GM12874 (cell line): ENCODE measurements around the gene ADCY2.

ENCODE experiments used
- TF ChIP-seq, protein P1 (sequence below): IDR thresholded peaks from 2 replicates; pipeline ENCODE4 v1.5.1; 2011; ENCODE audit warnings: low read depth, mild to moderate bottlenecking, control low read depth, low read length, moderate library complexity; ENCODE audit not compliant: insufficient read depth

Gene ADCY2

DNA sequence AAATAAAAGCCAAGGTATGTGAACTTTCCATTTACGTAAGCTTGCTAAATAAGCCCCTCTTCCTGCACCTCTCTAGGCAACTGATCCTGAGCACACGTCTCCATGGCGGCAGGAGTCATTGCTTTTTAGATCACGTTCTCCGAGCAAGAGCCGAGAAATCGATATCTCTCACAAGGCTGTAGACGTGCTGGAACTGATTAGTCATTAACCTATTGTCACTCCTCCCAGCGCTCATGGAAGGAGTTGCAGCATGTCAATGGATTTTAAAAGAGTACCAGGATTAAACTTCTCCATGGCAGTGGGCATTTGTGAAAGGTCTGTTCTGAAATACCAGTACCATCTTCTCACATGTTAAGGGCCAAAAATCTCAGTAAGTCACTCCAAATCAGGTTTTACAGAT, 4.7 kb upstream of the ADCY2 start:
- TF ChIP-seq, protein P1, sequence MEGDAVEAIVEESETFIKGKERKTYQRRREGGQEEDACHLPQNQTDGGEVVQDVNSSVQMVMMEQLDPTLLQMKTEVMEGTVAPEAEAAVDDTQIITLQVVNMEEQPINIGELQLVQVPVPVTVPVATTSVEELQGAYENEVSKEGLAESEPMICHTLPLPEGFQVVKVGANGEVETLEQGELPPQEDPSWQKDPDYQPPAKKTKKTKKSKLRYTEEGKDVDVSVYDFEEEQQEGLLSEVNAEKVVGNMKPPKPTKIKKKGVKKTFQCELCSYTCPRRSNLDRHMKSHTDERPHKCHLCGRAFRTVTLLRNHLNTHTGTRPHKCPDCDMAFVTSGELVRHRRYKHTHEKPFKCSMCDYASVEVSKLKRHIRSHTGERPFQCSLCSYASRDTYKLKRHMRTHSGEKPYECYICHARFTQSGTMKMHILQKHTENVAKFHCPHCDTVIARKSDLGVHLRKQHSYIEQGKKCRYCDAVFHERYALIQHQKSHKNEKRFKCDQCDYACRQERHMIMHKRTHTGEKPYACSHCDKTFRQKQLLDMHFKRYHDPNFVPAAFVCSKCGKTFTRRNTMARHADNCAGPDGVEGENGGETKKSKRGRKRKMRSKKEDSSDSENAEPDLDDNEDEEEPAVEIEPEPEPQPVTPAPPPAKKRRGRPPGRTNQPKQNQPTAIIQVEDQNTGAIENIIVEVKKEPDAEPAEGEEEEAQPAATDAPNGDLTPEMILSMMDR, result no peak

DNA sequence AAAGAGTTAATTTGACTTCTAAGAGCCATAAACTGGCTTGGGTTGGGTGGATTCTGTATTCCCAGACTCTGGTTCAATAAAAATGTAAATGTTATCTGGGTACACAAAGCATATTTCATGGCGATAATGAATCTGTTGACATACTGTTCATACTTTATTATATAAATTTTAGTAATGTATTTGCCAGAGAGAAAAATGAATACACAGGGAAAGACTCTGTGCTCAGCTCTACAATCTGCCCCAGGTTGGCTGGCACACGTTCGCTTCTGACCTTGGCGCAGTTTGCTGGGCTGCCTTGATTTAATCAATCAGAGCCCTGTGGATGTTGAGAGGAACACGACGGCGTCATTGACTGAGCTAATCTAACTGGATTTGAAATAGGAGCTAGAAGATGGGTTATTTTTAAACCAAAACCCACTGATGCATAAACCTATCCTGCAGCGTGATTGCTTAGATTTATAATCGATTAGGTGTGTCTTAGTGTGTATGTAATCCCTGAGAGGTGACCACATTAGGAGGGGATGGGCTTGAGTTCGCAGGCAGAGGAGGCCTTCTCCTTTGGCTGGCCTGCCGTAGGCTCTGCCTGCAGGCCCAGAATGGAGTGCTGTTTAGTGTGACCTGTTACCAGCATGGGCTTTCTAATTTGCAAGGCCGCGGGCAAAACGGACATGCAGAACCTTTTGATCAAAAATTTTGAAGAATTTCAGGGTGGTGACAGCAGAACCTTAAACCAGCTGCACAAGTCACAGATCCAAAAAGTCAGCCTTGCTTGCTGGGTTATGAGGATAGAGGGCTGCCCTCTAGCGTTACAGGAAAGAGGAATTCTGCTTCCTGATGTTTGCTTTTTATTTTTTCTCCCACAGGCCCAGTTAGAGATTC, 3.9 kb upstream of the ADCY2 start:
- TF ChIP-seq, protein P1, result 0 out of 2 replicates have a peak, but pooled peaks have one; percentile 24

DNA sequence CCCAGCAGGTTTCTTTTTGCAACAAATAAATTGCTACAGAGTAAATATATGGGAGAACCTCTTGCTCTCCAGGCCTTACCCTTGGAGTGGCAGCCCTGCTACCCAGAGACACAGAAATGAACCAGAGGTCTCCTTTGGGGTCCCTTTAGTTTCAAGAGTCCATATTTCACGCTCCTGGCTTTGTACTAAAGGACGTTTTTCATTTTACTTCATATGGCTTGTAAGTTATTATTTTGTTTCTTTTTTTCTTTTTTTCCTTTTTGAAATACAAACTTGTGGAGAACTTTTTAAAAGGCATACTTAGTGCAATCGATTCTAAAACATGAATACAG, 3.3 kb upstream of the ADCY2 start:
- TF ChIP-seq, protein P1, result no peak

DNA sequence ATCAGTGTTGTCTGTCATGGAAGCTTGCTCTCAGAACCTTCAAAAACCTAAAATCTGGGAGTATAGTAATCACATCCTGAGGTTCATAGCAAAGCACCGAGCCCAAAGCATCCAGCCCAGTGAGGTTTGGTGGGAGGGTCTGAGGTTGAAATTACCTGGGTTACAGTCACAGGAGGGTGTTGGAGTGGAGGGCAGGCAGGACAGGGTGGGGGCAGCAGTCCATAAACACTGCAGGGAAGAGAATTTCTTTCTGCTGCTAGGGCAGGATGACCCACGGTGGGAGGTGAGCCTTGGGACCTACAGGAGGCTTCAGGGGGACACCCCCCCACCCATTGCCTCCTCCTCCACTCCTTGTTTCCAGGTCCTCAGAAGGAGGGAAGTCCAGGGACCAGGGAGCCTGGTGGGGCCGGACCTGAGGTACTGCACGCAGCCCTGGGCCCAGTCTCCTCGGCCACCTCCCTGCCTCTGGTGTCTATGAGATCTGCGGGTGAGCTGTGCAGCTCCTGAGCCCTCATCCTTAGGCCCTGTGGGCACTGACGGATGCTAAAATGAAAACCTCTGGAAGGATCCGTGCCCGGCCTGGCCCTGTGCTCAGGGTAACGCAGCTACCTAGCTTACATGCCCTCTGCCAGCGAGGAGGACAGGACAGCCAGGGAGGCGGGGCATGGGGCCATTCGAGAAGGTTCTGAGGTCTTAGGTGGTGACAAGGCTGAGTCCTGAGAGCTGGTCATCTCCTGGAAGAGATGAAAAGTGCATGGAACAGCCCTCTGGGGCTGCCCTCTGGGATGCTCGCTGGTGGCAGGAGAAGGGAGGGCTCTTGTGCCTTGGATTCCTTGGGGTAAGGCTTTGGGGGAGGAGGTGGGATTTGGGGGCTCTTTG, 1.8 kb upstream of the ADCY2 start:
- TF ChIP-seq, protein P1, result no peak

DNA sequence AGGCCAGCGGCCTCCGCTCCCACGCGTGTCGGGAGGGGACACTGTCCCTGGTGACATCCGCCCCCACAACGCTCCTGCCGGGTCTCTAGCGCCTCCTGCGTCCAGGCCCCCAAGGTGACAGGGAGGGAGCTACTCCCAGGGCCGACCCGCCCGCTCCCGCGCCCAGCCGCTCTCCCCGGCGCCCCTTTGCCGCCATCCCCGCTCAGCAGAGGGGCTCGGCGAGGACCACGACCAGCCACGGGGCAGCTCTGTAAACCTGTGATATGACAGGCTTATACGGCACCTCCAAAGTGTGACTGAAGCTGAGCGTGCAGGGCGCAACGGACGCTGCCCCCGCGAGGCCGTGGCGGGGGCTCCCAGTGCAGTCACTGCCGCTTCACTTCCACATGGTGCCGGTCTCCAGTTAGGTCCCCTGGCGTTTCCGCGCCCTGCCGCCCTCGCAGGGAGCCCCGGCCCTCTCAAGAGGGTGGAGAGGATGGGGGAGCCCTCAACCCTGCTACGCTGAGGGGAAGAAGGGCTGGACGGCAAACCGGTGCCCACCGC, 978 bp upstream of the ADCY2 start:
- TF ChIP-seq, protein P1, result no peak

DNA sequence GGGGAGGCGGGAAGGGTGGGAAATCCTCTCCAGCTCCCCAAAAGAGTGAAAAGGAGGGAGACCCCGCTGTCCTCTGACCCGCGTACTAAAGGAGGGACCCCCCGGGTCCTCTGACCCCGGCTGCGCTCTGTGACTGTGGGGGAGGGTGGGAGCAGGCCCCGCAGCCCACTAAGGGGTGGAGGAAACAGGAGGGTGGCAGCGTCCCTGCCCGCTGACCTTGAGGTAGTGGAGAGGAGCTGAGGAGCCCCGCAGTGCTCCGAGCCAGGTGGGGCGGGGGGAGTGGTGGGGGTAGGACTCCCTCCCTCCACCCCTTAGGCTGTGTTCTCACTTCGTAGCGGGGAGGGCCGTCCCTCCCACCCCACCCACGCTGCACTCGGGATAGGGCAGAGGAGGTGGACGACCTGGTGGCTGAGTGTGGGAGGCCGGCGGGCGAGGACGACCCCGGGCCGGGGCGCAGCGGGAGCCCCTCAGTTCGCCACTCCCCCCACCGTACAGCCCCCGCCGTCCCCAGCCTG, 449 bp upstream of the ADCY2 start:
- TF ChIP-seq, protein P1, result no peak

DNA sequence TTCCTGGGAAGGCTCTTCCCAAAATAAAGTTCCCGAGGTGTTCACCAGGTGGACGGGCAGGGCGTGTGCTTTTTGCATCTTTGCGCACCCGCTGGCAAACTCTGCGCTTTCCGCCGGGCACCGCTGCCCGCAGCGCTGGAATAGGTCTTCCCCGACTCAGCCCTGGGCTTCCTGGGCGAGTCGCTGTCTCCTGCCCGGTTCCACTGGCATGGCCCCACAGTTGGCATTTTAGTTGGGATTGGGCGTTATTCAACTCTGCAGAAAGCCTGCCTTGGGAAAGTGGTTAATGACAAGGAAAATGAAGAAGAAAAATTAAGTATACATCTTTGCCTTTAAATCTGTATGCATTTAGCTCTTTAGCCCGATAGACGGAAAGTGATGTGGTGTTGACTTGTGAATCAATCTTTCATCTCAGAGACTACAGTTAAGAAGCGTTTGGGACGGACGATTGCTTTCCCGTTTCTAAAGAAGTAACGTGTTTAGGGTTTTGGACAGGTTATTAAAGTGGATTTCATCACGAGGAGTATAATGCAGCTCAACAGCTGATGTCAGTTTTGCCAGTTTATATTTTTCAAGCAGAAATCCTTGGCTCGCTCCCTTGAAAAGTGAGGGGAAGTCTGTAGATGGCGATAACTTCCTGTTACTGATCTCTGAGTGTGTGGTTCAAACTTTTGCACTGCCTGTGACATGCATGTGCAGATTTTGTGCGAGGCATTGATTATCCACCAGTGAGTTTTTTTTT, 946 bp downstream of the ADCY2 start:
- TF ChIP-seq, protein P1, result no peak
